ENCODE results near the gene PTPRQ.

The PTPRQ gene

GRCh38 chr12:80593766-80594165, 149.7 kb downstream of the PTPRQ start:
- DNase-seq (ENCODE audit: low read depth) = peak; percentile 60
- no peak for TF ChIP-seq CTCF (IDR thresholded peaks at IDR 0.05; ENCODE audit: control insufficient read depth, insufficient read depth, low read depth, low read length, missing control alignments)
- no peak overlapping the region for H3K4me3 ChIP-seq (ENCODE audit: control insufficient read depth, low read depth, low read length)

- DNase-seq (ENCODE audit: low read depth) = no peak
- H3K4me3 ChIP-seq (ENCODE audit: control insufficient read depth, low read depth, low read length) = no peak overlapping the region
- TF ChIP-seq CTCF (IDR thresholded peaks at IDR 0.05; ENCODE audit: control insufficient read depth, insufficient read depth, low read depth, low read length, missing control alignments) = no peak
These were observed 152.5 kb downstream of the PTPRQ start for GRCh38 chr12:80596509-80596908.

- DNase-seq (ENCODE audit: low read depth) = peak; percentile 58
- H3K4me3 ChIP-seq (ENCODE audit: control insufficient read depth, low read depth, low read length) = no peak overlapping the region
- peak; percentile 44 for TF ChIP-seq CTCF (IDR thresholded peaks at IDR 0.05; ENCODE audit: control insufficient read depth, insufficient read depth, low read depth, low read length, missing control alignments)
These were observed 154.1 kb downstream of the PTPRQ start for GRCh38 chr12:80598004-80598606.

- no peak for DNase-seq (ENCODE audit: low read depth)
- TF ChIP-seq CTCF (IDR thresholded peaks at IDR 0.05; ENCODE audit: control insufficient read depth, insufficient read depth, low read depth, low read length, missing control alignments) = no peak
- no peak overlapping the region for H3K4me3 ChIP-seq (ENCODE audit: control insufficient read depth, low read depth, low read length)
These were observed 158.4 kb downstream of the PTPRQ start for GRCh38 chr12:80602455-80602854.

- TF ChIP-seq CTCF (IDR thresholded peaks at IDR 0.05; ENCODE audit: control insufficient read depth, insufficient read depth, low read depth, low read length, missing control alignments) = no peak
- no peak overlapping the region for H3K4me3 ChIP-seq (ENCODE audit: control insufficient read depth, low read depth, low read length)
- DNase-seq (ENCODE audit: low read depth) = no peak
These were observed 163.5 kb downstream of the PTPRQ start for GRCh38 chr12:80607361-80608135.

- no peak overlapping the region for H3K4me3 ChIP-seq (ENCODE audit: control insufficient read depth, low read depth, low read length)
- DNase-seq (ENCODE audit: low read depth) = no peak
- no peak for TF ChIP-seq CTCF (IDR thresholded peaks at IDR 0.05; ENCODE audit: control insufficient read depth, insufficient read depth, low read depth, low read length, missing control alignments)
These were observed 173.7 kb downstream of the PTPRQ start for GRCh38 chr12:80617733-80618132.
